IPS DF 4.7 (cell line): ENCODE results near the gene KRABD2.
"Not testable (repeated sequence)": the region's sequence is repeated elsewhere in the genome, so short reads cannot be mapped to it uniquely, and the experiment has no call there.

ENCODE experiments used
- DNase-seq: peaks from one replicate; pipeline ENCODE4 v3.0.0-alpha.2; 2013; ENCODE audit warnings: low spot score; ENCODE audit errors: extremely low read depth

KRABD2 gene

GRCh38 chr17:8360751-8361150 is 15.8 kb downstream of the KRABD2 start:
- DNase-seq = no peak

GRCh38 chr17:8360260-8360659 is 16.2 kb downstream of the KRABD2 start:
- no peak for DNase-seq

- DNase-seq = no peak
Observed at GRCh38 chr17:8359769-8360168, 16.7 kb downstream of the KRABD2 start.

DNA sequence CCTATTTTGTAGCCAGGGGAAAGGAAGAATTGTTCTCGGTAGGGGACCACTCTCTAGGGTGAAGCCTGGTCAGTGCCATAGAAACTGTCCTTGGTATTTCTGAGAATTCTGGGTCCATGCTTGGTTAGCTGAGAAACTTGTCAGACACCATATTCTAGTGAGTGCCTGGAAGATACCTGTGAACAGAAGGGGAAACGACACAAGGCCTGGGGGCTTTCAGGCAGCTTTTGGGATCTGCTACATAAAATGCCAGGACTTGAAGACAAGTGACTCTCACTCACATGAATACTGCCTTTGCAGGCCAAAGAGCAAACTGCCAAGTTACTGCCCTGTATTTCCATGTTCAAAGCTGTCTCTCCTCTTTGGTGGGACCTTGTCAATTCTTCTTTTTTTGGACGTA is 18.6 kb downstream of the KRABD2 start:
- DNase-seq = no peak

DNA sequence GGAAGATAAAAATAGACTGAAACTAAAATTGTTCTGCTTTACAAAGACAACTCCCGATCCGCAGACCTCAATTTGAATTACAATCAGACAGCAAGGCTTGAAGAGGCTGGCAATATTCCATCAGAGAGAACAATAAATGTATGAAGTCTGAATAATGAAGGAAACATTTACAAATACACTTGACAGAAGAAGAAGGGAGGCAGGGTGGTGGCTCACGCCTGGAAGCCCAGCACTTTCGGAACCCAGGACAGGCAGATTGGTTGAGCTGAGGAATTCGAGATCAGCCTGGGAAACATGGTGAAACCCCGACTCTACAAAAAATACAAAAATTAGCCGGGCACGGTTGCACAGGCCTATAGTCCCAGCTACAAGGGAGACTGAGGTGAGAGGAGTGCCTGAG is 22.3 kb downstream of the KRABD2 start:
- DNase-seq = no peak

- DNase-seq = no peak
Observed at GRCh38 chr17:8353736-8354135, 22.8 kb downstream of the KRABD2 start.

DNA sequence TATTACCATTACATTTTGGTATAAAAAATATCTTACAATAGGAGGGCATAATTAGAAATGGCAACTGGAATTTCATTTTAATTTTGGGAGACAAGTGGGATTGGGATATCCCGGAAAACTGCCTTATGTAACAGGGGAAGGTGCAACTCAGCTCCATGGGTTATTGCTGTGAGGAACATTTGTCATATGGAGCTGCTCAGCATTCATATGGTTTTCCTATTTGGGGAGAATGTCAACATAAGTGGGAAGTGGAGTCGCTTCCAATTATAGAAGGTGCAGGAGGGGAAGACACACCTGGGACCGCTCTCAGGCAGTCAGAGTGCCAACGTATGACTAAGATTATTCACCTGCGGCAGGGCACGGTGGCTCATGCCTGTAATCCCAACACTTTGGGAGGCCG is 26.2 kb downstream of the KRABD2 start:
- DNase-seq = no peak

DNA sequence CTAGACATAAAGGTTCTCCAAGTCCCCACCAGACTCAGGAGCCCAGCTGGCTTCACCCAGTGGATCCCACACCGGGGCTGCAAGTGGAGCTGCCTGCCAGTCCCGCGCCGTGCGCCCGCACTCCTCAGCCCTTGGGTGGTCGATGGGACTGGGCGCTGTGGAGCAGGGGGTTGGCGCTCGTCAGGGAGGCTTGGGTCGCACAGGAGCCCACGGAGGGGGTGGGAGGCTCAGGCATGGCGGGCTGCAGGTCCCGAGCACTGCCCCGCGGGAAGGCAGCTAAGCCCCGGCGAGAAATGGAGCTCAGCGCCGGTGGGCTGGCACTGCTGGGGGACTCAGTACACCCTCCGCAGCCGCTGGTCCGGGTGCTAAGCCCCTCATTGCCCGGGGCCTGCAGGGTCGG is 29.5 kb downstream of the KRABD2 start:
- not testable (repeated sequence) for DNase-seq

DNA sequence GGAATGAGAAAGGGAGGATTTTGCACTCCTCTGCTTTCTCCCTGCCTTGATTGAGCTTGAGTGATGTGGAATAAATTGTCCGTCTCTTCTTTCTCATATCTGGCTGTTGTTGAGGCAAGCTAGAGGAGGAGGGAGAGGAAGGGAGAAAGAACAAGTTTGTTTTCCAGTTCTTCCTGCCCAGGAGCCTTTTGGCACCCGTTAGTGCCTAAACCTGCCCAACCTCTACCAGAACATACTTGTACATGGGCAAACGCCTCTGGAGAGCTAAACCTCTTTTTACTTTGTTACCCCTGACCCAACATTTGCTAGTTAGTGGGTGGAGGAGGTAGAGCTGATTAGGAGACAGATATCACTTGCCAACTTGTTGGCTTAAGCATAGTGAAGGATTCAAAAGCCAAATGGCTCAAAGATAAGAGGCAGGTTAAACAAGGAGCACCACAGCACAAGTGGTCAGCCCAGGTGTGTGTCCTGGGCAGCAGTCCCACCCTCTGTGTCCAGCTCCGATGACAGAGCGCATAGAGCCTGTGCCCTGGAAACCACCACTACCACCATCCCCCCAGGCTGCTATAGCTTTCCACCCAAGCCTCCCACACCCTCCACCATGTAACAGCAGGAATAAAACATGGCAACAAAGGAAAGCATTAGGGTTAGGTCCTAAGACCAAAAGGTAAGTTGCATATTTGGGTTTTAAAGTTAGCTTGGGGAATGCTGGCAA is 30.4 kb downstream of the KRABD2 start:
- no peak for DNase-seq

- DNase-seq = no peak
Observed at GRCh38 chr17:8345052-8345690, 31.3 kb downstream of the KRABD2 start.

- DNase-seq = no peak
Observed at GRCh38 chr17:8341456-8341855, 35.0 kb downstream of the KRABD2 start.

GRCh38 chr17:8339540-8339939 is 37.0 kb downstream of the KRABD2 start, which contains the start of gene ODF4:
Gene ODF4 (plus strand): TSS chr17:8339840. CDS start chr17:8340052, 212 bp downstream.
- DNase-seq = no peak

GRCh38 chr17:8338753-8339140 is 37.8 kb downstream of the KRABD2 start:
- no peak for DNase-seq

DNA sequence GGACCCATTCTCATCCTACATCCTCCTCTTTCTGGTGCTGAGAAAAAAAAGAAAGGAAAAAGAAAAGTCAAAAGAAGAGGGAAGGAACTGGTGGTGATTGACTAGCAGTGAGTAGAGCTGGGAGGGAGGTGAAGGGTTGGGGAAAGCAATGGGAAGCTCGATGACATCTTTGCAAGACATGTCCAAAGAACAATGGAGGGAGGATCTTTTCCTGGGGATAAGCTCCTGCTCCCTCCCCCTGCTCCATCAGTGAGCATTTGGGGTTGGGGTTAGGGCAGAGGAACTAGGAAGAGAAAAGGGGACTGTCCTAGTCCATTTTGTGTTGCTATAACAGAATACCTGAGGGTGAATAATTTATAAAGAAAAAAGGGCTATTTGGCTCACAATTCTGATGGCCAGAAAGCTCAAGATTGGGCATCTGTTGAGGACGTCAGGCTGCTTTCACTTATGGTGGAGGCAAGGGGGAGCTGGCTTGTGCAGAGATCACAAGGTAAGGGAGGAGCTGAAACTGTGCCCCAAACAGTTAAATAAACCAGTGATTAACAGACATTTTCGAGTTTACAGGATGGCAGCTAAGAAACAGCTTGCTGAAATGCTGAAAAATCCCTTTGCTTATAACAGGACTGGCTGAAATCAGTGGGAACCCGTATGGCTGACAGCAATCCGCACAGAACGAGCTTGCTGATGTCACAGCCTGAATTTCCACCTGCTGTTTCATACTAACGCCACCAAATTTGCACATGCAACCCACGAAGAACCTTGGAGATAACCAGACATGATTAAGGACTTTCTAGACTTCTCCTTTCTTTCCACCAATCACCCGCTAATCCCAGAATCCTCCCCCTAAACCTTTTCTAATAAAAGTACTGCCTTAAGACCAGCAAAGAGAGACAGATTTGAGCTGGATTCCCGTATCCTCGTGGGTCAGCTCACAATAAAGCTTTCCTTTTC is 38.4 kb downstream of the KRABD2 start:
- no peak for DNase-seq

DNA sequence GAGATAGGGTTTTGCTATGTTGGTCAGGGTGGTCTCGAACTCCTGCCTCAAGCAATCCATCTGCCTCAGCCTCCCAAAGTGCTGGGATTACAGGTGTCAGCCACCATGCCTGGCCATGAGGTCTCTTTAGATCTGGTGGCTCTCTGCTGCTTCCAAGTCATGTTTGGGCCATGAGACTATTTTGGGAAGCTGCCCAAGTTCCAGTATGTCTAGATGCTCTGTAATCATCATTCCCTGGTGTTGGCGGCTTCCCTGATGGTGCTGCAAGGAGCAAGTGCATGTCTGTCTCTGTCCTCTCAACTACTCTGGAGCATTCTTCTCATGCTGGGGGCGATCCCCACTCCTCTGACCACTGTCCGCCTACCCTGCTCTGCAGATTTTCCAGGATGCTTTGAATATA is 43.2 kb downstream of the KRABD2 start:
- no peak for DNase-seq

DNA sequence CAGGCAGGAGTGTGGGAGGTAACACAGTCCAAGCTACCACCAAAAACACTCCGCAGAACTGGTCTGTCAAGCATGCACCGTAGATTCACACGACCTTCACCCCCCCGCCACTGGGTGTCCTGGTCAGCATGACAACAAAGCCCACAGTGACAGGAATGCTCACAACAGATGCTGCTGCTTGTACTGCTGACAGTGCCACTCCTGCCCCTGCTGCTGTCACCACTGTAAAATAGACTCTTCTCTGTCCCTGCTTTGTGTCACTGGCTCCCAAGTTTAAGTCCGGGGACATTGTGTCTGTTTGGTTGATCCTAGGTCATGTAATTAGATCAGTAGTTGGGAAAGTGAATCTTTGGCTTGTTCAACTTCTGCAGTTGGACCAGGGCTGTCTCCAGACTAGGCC is 43.8 kb downstream of the KRABD2 start:
- DNase-seq = no peak

GRCh38 chr17:8332128-8332527 is 44.4 kb downstream of the KRABD2 start:
- no peak for DNase-seq

GRCh38 chr17:8327303-8327649 is 49.2 kb downstream of the KRABD2 start:
- DNase-seq = no peak
